HG02981 (cell line): Measurements from ENCODE around the gene SCGB1D1.

Experiments used
- ATAC-seq: cut with Tn5 transposase; IDR thresholded peaks from one replicate; pipeline ENCODE4 v1.9.1; 2021; ENCODE audit warnings: mild to moderate bottlenecking, moderate library complexity; ENCODE audit not compliant: unreplicated experiment

Gene SCGB1D1

DNA sequence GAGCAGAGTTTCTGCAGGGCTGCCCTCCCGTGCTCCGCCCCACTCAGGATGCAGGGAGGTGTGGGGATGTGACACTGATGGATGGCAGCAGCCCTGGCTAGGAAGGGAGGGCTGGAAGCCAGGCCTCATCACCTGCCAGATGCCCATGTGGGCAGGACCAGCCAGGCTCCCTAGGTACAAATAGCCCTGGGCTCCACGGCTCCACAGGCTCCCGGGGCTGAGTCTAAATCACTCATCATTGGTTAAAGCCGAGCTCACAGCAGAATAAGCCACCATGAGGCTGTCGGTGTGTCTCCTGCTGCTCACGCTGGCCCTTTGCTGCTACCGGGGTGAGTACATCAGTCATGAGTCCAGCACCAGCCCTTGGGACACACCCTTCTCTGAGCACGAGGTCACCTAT lies at the start of gene SCGB1D1:
Gene SCGB1D1 (plus strand): TSS at position 206 of the 400 bp plus-strand sequence. CDS start 69 bp downstream, at position 275.
- no peak for ATAC-seq

DNA sequence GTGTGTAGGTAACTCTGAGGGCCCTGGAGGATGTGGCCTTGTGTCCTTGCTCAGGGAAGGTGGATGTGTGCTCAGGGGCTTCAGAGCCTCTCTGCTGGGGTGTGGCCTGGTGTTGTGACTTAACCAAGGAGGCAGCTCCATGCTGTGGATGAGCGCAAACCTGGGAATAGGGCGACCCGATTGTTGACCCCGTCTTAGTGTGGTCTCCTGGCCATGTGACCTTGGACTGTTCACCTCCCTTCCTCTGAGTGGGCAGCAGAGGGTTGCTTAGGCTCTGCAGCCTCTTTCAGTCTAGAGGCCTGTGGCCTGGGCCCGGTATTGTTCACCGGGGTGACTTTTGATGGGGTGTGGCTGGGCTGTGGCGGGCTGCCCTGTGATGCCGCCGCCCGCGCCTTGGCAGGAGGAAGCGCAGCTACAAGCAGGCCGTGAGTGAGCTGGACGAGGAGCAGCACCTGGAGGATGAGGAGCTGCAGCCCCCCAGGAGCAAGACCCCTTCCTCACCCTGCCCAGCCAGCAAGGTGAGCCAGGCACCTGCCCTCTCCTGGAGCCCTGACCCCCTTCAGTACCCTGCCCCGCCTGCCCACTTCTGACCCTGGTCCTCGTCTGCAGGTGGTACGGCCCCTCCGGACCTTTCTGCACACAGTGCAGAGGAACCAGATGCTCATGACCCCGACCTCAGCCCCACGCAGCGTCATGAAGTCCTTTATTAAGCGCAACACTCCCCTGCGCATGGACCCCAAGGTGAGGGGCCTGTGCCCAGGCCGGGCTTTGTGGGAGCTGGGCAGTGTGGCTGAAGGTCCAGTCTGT lies 49.5 kb upstream of the SCGB1D1 start:
- ATAC-seq = no peak

- ATAC-seq = no peak
Observed at GRCh38 chr11:62141111-62142042, 48.6 kb upstream of the SCGB1D1 start.

DNA sequence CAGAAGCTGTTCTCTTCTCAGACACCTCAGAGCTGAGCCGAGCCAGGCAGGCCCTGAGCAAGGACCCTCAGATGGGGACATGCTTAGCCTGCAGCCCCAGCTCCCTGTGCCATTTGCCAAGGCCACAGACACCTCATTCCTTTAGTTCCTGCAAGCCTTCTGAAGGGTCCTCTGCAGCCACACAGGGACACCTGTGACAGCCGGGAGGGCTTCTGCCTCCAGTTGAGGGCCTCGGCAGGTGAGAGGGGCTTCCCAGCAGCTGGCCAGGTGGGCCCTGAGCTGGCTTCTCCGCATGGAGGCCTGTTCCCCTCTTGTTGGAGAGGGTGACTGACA lies 48.0 kb upstream of the SCGB1D1 start:
- ATAC-seq = no peak

DNA sequence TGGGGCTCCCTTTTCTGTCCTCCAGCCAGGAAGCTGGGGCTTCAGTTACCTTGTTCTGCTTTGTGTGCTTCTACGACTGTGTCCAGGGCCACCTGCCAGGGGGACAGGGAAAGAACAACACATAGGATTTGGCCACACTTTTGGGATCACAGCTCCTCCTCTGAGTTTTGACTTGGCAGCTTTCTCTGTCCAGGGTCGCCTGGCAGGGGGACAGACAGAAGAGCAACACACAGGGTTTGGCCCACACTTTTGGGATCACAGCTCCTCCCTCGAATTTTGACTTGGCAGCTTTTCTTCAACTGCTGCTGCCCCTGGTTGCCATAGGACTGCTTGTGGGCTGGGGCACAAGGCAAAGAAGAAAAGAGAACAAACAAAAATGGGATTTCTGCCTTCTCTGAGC lies 47.1 kb upstream of the SCGB1D1 start:
- ATAC-seq = no peak

DNA sequence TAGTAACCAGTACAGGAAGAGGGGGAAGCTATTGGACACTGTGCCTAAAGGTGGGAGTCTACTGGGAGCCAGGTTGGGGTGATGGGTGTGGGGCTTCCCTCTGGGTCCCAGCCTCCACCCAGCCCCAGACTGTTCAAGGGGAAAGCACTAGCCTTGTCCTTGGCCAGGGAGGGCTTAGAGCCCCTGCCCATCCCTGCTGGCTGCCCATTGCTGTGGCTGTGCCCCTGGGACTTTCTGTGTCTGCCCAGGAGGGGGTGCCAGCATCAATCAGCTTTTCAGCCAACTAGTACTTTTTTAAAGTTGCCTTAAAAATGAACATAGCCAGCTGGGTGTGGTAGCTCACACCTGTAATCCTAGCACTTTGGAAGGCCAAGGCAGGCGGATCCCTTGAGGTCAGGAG lies 46.3 kb upstream of the SCGB1D1 start:
- no peak for ATAC-seq

DNA sequence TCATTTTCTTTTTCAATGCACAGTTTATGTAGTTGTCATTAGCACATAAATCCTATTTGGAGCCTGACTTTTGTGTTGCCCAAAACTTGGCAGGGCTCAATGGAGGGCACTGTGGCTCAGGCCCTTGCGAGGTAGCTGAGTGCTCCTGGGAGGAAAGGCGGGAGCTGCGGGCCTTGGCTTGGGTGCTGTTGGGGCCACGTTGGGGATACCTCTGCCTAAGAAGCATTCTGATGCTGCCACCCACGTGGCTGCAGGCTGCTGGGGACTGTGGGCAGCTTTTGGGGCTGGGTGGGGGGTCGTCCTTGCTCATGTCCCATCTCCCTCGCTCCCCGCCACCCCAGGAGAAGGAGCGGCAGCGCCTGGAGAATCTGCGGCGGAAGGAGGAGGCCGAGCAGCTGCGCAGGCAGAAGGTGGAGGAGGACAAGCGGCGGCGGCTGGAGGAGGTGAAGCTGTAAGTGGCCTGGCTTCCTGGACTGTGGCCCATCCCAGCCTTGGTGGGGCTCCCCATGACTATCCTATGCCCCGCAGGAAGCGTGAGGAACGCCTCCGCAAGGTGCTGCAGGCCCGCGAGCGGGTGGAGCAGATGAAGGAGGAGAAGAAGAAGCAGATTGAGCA lies 45.3 kb upstream of the SCGB1D1 start:
- ATAC-seq = no peak

DNA sequence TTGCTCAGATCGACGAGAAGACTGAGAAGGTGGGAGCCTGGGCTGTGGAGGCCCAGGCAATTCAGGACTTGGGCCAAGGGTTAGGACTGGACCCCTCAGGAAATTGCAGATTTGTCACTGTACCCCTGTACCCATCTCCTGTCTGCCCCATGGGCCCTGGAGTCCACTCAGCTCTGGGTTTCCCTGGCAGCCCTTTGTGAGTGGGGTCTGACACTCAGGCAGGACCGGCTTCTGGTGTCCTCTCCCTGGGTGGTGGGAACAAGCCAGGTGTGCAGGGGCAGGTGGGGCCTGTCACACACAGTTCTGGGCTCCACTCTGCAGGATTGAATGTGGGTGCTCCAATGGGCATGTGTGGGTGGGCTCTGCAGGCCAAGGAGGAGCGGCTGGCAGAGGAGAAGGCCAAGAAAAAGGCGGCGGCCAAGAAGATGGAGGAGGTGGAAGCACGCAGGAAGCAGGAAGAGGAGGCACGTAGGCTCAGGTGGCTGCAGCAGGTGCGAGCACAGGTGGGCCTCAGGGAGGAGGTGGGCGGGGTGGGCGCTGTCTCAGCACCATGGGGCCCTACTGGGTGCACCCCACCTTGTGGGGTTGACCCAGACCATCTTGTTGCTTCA lies 44.6 kb upstream of the SCGB1D1 start:
- no peak for ATAC-seq

- ATAC-seq = no peak
Observed at GRCh38 chr11:62146476-62147200, 43.4 kb upstream of the SCGB1D1 start.

GRCh38 chr11:62147545-62147944 lies 42.5 kb upstream of the SCGB1D1 start:
- no peak for ATAC-seq

DNA sequence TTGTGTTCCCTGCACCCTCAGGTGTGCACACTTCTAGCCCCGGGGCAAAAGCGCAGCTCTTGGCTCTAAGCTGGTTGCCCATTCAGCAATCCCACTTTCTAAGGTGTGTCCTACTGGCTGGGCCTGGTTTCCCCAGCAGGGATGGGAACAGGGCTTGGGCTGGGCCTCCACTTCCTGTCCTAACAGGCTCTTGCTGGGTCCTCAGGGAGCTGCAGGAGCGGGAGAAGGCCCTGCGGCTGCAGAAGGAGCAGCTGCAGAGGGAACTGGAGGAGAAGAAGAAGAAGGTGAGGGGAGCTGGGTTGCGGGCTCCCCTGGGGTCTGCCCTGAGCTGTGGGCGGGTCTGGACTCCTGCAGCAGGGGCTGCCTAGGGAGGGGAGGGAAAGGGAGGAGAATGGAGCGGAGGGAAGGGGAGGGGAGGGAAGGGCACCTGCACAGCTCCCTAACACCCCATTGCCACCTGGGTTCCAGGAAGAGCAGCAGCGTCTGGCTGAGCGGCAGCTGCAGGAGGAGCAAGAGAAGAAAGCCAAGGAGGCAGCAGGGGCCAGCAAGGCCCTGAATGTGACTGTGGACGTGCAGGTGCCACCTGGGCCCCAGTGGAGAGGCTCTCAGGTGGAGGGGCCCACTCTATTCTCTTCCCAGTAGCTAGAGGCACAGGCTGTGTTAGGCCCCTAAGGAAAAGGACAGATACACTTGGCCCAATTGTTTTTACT lies 41.6 kb upstream of the SCGB1D1 start:
- ATAC-seq = no peak

- ATAC-seq = no peak
Observed at GRCh38 chr11:62149986-62150886, 39.8 kb upstream of the SCGB1D1 start.

DNA sequence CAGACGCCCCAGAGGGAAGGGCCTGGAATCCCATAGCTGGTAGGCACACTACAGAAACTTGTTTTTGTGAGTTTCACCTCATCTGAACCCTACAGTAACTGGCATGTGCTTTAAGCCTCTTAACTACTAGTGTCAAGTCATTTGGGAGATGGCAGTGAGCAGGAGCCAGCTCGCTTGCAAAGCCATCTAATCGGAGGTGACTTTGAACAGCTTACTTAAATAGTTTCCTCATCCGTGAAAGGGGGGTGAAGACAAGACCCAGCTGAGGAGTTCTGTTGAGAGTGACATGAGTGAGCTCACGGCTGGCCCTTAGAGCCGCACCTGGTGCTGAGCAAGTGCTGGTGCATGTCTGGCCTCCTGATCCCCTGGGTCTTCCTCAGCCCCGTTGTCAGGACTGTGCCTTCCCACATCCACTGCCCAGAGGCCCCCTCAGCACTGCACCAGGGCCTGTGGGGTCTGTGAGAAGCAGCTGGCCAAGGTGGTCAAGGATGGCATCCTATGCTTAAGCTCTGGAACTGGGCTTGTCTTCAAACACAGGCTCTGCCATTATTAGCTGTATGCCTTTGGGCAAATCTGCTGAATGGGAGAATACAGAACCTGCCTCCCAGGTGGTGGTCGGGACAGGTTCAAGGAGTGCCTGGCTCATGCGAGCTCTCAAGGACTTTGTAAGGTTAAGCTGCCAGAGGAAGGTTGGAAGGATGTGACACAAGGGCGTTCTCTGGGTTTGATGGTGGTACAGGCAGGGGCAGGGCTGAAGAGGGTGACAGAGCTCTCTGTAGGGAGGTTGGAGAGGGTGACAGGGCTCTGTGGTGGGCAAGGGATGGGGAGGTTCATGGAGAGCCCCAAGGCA lies 38.9 kb upstream of the SCGB1D1 start:
- ATAC-seq = no peak

DNA sequence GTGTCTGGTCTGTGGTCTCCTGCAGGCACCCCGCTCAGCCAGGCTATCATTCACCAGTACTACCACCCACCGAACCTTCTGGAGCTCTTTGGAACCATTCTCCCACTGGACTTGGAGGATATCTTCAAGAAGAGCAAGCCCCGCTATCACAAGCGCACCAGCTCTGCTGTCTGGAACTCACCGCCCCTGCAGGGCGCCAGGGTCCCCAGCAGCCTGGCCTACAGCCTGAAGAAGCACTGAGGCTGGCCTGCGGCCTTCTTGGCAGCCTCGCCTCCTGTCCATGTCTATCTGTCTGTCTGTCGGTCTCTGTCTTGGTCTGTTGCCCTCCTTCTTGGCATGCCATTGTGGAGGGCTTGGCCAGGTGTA lies 38.3 kb upstream of the SCGB1D1 start:
- ATAC-seq = no peak

DNA sequence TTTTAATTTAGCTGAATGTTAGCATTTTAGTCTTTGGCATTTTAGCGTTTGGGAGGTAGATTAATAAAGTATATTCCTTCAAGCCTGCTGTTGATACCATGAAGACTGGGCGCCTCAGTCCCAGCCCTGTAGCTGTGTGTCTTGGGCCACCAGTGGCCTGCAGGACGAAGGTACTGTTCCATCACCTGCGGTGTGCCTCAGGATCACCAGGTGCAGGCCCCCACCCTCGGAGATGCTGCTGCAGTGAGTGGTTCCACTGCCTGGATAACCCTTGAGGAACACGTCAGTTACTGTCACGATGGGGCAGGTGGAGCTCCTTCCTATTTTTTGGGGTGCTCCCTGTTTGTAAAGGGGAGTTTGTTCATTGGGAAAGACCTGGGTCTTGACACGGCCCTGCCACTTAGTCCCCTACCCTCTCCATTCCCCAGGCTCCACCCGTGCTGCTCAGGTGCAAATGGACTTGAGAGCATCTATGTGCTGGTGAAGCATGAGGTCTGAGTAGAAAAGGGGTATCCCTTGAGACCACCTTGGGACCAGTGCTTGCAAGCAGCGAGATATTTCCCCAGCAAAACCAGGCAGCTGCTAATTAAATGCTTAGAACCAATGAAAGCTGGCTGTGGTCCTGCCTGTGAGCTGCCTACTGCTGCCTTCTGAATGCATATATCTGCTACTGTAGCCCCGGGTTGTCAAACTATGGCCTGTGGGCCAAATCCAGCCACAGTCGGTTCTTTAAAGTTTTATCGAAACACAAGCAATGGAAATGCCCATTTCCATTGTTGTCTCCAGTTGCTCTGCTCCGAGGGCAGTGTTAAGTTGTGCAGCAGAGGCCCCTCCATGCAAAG lies 37.5 kb upstream of the SCGB1D1 start:
- ATAC-seq = no peak

DNA sequence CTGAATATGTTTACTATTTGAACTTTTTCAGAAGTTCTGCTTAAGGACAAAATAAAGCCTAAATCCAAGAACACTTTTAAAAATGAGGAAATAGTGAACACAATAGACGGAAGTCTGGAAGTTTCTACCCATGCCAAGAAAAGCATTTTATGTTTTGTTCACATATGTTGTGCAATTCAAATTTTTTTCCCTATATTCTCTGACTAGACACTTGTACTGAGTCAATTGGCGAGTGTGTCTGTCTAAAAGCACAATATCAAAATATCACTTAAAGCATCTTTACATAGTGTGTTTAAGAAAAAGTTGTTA lies 37.0 kb upstream of the SCGB1D1 start:
- no peak for ATAC-seq

- no peak for ATAC-seq
Observed at GRCh38 chr11:62153617-62154016, 36.4 kb upstream of the SCGB1D1 start.
